KOPT-K1 (cell line): ENCODE data around the gene FAM9C.

Experiments used
- H3K27ac ChIP-seq: fragments of 200-600 bp; sonication (generic); 2 replicates; pipeline ENCODE4 v1.5.1; 2016; ENCODE audit warnings: antibody characterized with exemption, mild to moderate bottlenecking, low read depth, low read length; ENCODE audit not compliant: poor library complexity, severe bottlenecking
- H3K36me3 ChIP-seq: fragments of 200-600 bp; sonication (generic); 2 replicates; pipeline ENCODE4 v1.5.1; 2017; ENCODE audit warnings: antibody characterized with exemption, mild to moderate bottlenecking, low read length, moderate library complexity; ENCODE audit not compliant: insufficient read depth
- H3K9me3 ChIP-seq: fragments of 200-600 bp; sonication (generic); 2 replicates; pipeline ENCODE4 v1.5.1; 2017; ENCODE audit warnings: antibody characterized with exemption, low read length, mild to moderate bottlenecking; ENCODE audit not compliant: insufficient read depth, poor library complexity, severe bottlenecking

FAM9C gene

GRCh38 chrX:13010546-13010945 is 33.9 kb downstream of the FAM9C start:
- H3K27ac ChIP-seq = no peak overlapping the region
- H3K9me3 ChIP-seq = no peaks in the 10 kb centered on the region
- no peaks in the 10 kb centered on the region for H3K36me3 ChIP-seq

- no peak overlapping the region for H3K27ac ChIP-seq
- H3K36me3 ChIP-seq = no peaks in the 10 kb centered on the region
- H3K9me3 ChIP-seq = no peaks in the 10 kb centered on the region
Observed at GRCh38 chrX:13009844-13010243, 34.6 kb downstream of the FAM9C start.

- no peaks in the 10 kb centered on the region for H3K9me3 ChIP-seq
- no peak overlapping the region for H3K27ac ChIP-seq
- no peaks in the 10 kb centered on the region for H3K36me3 ChIP-seq
Observed at GRCh38 chrX:13009273-13009672, 35.1 kb downstream of the FAM9C start.

GRCh38 chrX:13008851-13009250 is 35.6 kb downstream of the FAM9C start:
- Histone ChIP-seq H3K27ac (no peak overlapping the region), H3K9me3 (no peaks in the 10 kb centered on the region), H3K36me3 (no peaks in the 10 kb centered on the region)

- Histone ChIP-seq H3K27ac (peak overlapping the region; percentile 56), H3K9me3 (no peaks in the 10 kb centered on the region), H3K36me3 (no peaks in the 10 kb centered on the region)
Observed at GRCh38 chrX:13008189-13008533, 36.3 kb downstream of the FAM9C start.

GRCh38 chrX:13007519-13008188 is 36.8 kb downstream of the FAM9C start:
- Histone ChIP-seq H3K36me3 (no peaks in the 10 kb centered on the region), H3K27ac (peak overlapping the region; percentile 81), H3K9me3 (no peaks in the 10 kb centered on the region)

GRCh38 chrX:13005661-13006473 is 38.6 kb downstream of the FAM9C start:
- Histone ChIP-seq H3K9me3 (no peaks in the 10 kb centered on the region), H3K27ac (peak overlapping the region; percentile 81), H3K36me3 (no peaks in the 10 kb centered on the region)

- no peaks in the 10 kb centered on the region for H3K9me3 ChIP-seq
- H3K27ac ChIP-seq = peak overlapping the region; percentile 95
Observed at GRCh38 chrX:13001961-13002671, 42.3 kb downstream of the FAM9C start.

GRCh38 chrX:13001097-13001496 is 43.3 kb downstream of the FAM9C start:
- peak overlapping the region; percentile 95 for H3K27ac ChIP-seq
- H3K9me3 ChIP-seq = no peaks in the 10 kb centered on the region
- H3K36me3 ChIP-seq = no peaks in the 10 kb centered on the region

More at GRCh38 chrX:13001961-13002671, 42.3 kb downstream of the FAM9C start:
- H3K36me3 ChIP-seq = no peaks in the 10 kb centered on the region

GRCh38 chrX:13000301-13000811 is 44.1 kb downstream of the FAM9C start:
- H3K9me3 ChIP-seq = no peaks in the 10 kb centered on the region
- H3K27ac ChIP-seq = peak overlapping the region; percentile 95
- H3K36me3 ChIP-seq = no peaks in the 10 kb centered on the region

GRCh38 chrX:12999422-12999821 is 45.0 kb downstream of the FAM9C start:
- Histone ChIP-seq H3K27ac (peak overlapping the region; percentile 95), H3K36me3 (no peaks in the 10 kb centered on the region), H3K9me3 (no peaks in the 10 kb centered on the region)

- H3K9me3 ChIP-seq = no peaks in the 10 kb centered on the region
- no peaks in the 10 kb centered on the region for H3K36me3 ChIP-seq
- H3K27ac ChIP-seq = peak overlapping the region; percentile 95
Observed at GRCh38 chrX:12997906-12998687, 46.3 kb downstream of the FAM9C start.

- Histone ChIP-seq H3K36me3 (no peaks in the 10 kb centered on the region), H3K27ac (peak overlapping the region; percentile 95), H3K9me3 (no peaks in the 10 kb centered on the region)
Observed at GRCh38 chrX:12996934-12997435, 47.4 kb downstream of the FAM9C start.

GRCh38 chrX:12994321-12994720 is 50.1 kb downstream of the FAM9C start:
- no peak overlapping the region for H3K27ac ChIP-seq
- H3K9me3 ChIP-seq = no peaks in the 10 kb centered on the region
- no peaks in the 10 kb centered on the region for H3K36me3 ChIP-seq
